GM21825 (cell line): ENCODE data around the gene SMIM21.

Source experiments
- ATAC-seq: cut with Tn5 transposase; IDR thresholded peaks from one replicate; pipeline ENCODE4 v1.9.1; 2021; ENCODE audit warnings: mild to moderate bottlenecking, moderate library complexity; ENCODE audit not compliant: unreplicated experiment

SMIM21 gene

GRCh38 chr18:75427603-75428002 lies at the start of gene SMIM21:
Gene SMIM21, minus strand, starts transcription at chr18:75427703. Its CDS starts 140 bp downstream, at chr18:75427563.
- no peak for ATAC-seq

- no peak for ATAC-seq
Observed at GRCh38 chr18:75475228-75475627, 47.7 kb upstream of the SMIM21 start.

DNA sequence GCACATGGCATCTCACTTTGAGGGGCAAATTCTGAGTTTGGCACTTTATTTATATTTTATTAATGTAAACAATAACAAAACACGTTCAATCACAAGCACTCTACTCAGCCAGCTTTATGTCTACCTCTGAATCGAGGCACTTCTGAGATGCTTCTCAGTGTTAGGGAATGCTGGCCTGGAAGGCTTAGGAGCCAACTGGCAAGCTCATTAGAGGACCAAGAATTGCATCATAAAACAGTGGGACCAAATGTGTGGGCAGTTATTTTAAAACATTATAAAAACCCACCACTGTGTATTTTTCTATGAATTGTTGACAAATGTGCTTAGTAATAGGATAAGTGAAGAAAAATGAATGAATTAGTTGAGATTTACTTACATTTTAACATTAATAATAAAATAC lies 46.8 kb upstream of the SMIM21 start:
- no peak for ATAC-seq

GRCh38 chr18:75473316-75473715 lies 45.8 kb upstream of the SMIM21 start:
- ATAC-seq = no peak

DNA sequence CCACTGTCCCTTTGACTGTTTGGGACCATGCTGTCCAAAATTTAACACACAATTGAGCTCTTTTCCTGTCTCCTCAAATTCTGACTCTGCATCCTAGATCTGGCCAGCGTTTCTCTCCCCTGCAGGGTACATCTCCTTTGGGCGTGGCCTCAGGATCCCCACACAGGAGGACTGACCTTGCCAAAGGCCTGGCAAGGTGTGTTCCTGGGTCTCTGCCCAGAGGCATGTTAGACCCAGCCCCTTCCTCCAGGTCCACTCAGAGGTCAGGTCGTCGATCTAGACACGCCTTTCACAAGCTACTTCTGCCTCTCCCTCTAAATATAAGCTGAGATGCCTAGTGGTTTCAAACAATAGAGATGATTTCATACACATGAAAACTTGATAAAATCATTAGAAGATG lies 45.4 kb upstream of the SMIM21 start:
- ATAC-seq = no peak

DNA sequence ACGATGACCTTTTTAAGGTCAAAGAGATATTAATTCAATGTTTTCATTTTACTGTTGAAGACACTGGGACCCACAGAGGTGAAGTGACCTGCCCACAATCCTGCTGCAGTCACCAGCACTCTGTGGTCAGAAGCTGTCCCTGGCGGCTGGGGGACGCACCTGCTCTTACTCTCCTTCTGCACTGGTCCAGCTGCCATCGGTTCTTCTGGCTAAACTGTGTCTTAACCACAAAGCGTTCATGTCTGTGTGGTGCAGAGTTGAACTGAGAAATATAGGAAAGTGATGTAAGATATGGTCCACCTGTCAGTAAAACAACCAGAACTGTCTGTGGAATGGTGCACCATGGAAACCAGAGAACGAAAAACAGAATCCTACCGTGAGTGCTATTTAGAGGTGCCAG lies 44.9 kb upstream of the SMIM21 start:
- no peak for ATAC-seq

DNA sequence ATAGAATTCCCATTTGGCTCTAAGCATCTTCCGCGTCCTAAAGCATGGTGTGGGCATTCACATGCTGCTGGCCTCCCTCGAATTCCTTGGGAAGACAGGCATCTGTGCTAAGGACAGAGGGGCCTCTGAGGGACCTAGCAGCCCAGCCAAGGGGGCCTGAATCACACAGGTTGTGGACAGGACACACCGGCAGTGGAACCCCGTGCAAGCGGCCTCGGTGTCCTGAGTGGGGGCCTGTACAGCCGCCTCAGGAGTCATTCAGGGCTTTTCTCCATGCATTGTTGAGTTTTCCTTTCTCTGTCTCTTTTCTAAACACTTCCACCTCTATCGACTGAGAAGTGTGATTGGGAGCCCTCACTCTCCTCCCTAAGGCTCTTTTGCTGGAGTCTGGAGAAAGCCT lies 44.3 kb upstream of the SMIM21 start:
- no peak for ATAC-seq

GRCh38 chr18:75467851-75468250 lies 40.3 kb upstream of the SMIM21 start:
- ATAC-seq = no peak

DNA sequence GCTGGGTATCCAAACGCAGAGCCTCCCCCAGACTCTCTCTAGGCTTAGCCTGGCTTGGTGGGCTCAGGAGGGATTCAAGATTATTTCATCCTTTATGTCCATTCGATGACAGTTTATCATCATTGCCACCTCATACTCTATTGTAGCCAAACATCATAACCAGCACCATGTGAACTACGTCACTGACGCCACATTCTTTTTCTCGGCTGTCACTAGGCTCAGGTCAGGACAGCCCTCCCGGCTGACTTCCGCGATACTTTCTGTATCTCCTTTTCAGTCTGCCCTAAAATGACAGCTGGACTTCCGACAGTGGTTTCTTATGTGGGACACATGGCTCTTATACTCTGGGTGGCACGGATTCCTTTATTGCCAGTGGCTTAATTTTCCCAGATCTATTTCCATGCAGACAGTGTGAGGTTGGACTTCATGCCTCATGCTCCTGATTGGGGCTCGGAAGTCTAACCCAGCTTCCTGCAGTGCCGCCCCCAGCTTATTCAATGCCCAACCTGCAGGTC lies 39.8 kb upstream of the SMIM21 start:
- ATAC-seq = no peak

- no peak for ATAC-seq
Observed at GRCh38 chr18:75464356-75464755, 36.9 kb upstream of the SMIM21 start.

DNA sequence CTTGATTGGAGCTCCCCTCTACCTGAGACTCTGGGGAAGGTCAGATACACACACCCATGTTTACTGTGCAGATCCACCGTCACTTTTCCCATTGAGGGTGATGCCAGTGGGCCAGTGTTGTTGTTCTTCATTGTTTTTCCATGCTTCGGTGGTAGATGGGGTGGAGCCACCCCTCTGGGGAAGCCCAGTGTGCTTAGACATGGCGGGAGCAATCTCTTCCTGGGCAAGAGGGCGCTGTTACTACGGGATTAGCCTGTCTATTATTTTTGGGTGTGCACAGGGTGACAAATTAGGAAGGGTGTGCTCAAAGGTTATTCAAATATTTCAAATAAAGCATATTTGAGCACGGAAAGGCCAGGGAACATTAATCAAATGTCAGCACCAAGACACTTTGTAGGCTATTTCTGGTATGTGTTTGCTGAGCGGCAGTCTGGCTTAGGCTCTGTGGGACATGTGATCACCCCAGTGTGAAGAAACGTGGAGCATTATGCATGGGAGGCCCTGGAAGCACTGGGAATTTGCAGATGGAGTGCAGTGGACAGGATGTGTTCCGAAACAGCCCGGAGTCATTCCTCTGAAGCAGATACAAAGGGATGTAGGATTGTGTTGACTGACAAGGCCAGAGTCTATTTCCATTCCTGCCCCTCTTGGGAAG lies 34.8 kb upstream of the SMIM21 start:
- no peak for ATAC-seq

DNA sequence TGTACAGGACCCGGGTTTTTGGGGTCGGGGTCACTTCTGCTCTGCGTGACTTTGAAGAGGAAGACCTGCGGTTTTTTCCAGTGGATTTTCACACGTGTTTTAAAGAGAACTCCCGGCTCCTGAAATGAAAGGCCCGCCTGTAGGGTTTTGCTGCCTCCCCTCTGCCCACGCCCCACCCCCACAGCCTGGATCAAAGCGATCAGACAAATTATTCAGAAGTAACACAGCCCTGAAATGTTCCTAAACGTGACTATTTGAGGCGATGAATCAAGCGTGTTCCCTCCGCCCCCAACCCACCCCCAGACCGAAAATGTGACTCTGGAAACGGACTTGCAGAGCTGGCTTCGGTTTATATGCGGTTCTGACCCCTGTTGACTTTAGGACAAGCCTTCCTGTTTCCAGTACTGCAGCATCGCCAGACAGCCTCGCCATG lies 28.7 kb upstream of the SMIM21 start:
- ATAC-seq = no peak

DNA sequence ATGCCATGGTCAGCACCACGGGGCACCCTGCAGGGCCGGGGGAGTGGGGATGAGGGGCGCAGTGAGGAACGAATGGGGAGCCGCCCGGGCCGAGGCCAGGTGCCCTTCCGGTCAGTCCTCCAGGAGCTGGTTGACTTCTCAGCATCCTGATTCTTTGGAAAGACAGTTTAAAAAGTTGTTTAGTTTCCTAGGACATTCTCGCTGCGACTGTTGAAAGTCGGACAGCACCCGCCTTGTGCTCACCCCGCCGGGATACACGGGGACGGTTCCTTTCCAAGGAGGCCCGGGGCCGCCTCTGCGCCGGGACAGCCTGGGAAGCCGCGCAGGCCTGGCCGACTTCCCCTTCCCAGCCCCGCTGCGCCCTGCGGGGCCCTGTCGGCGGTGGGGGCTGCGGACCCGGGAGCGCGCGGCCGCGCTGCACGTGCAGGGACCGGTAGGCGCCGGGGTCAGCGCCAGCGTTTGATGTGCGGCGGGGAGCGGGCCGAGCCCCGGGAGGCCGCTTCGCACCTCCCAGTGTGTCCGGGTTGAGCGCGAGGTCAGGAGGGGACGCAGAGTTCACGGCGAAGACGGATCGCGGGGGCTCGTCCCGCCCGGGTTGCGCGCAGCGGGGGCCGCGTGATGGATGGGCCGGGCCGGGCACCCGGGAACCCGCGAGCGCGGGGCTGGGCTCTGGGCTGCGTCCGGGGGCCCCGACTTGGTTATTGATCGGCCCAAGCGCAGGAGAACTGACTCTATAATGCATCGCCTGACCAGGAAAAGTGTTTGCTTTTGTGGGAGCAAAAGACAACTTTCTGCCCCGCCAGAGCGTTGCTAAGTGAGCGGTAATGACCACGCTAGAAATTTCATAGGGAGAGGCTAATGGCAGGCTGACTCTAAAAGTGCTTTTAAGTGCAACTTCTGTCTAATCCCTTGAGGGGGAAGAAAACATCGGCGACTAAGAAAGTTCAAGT lies 28.0 kb upstream of the SMIM21 start:
- no peak for ATAC-seq

DNA sequence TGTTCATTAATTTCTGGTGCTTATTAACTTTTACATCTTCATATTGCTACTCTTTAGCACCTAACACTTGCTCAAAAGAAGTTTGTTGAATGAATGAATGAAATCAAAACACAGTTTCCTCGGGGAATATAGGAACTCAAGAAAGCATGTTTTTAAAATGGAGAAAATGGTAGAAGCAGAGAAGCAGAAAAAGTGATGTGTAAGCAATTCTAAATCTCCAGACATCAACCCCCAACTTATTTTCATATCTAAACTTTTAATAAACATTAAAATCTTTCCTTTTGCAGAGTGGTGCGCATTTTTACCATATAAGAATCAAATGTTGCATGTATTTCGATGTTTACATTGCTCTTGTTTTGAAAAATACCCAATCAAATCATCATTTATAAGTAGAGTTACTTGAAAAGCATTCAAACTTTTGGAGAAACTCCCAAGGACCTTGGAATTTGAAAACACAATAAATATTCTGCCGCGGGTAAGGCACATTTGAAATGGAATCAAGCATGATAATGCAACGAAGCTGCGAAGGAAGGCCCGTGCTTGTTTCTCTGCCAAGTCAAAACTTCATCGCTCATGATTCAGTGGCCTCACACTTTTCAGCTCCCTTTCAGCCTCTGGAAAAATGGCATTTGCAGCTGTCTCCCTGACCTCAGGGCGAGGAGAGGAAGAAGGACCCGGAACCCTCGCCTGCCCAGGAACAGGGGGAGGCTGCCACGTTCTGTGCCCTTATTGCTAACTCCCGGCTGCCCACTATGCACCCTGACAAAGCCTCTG lies 26.7 kb upstream of the SMIM21 start:
- ATAC-seq = no peak

GRCh38 chr18:75450906-75451305 lies 23.4 kb upstream of the SMIM21 start:
- ATAC-seq = no peak

DNA sequence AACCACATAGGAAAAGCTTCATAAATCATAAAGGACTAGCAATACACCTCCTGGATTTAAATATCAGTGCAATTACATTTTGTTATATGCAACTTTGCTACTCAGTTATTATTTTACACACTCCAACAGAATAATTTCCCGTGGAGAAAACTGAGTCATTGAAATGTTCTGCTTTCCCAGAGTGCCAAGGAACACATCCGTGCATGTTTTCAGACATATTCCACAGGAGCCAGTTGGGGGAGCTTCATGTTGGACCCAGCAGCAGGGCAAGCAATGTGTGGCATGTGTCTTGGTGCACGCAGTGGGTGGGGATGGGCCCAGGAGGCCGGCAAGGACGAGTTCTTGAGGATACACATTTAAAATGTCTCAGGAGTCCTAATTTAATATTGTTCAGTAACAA lies 14.4 kb upstream of the SMIM21 start:
- ATAC-seq = no peak

DNA sequence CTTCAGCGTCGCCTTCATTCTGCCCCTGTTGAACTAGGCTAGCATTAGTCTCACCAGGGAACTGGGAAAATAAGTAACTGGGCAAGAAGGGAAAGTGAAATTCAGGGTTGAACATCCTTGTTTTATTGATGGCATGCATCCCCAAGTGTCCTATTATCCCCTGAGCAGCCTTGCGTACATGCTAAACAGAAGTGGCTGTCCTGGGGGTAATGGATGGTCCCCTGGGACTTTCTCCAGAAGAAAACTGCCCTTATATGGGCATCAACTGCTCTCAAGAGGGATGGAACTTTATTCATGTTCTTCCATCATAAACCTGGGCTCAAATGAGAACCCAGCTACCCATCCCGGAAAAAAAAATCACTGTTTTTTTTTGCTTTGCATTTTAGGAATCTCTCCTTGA lies 11.8 kb upstream of the SMIM21 start:
- ATAC-seq = no peak

GRCh38 chr18:75438891-75439290 lies 11.4 kb upstream of the SMIM21 start:
- no peak for ATAC-seq

DNA sequence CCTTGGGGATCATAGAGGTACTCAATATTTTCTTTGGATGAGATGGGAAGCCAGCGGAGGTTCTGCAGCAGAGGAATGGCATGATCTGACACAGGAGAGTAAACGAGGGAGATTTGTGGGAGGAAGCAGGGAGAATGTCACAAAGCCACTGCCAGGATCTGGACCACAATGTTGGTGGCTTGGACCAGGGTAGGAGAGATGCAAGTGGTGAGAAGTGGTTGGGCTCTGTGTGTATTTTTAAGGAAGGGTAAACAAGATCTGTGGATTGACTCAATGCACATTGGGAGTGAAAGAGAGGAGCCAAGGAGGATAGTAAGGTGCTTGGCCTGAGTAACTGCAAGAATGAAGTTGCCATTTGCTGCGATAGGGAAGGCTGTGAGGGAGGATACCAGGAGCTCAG lies 10.5 kb upstream of the SMIM21 start:
- ATAC-seq = no peak

DNA sequence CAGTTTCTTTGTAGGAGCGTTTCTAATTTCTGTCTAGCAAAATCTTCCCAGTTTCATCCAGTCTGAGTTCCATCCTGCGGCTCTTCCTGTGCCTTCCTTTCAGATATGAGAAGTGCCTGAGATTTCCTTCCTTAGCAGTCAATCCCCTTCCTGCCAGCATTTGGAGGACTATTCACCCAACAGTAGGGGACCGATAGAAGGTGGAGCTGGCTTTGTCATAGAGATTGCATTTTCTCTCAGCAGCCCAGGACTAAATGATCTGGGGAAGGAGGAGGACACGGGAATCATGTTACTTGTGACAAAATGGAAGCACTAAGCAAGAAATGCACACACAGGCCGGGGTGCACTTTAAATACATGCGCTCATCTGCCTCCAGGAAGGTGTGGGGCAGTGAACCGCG lies 5.6 kb upstream of the SMIM21 start:
- no peak for ATAC-seq

DNA sequence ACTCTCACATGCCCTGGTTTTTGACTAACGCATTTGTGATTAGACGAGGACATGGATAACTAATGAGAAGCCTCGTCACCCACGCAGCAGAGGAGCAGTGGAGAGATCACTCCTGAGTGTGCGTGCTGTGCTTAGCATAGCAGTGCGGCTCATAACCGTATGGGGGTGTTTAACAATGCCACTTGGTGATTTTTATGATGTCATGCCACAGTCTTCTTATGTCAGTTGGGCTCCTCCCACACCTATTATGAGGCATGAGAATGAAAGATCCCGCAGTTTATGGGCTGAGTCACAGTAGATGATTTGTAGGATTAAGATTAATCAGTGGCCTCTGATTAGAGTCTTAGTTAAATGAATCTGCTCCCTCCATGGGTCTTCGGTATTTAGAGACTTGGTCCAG lies 2.5 kb upstream of the SMIM21 start:
- ATAC-seq = no peak
